Mucosa of stomach (tissue), 1 donor: ENCODE measurements around the gene TNNT3.

Experiments
- H3K27me3 ChIP-seq: one replicate; pipeline ENCODE4 v1.7.0; 2013; ENCODE audit warnings: mild to moderate bottlenecking, low read length; ENCODE audit not compliant: control insufficient read depth, insufficient read depth
- H3K36me3 ChIP-seq: one replicate; pipeline ENCODE4 v1.7.0; 2013; ENCODE audit warnings: low read length; ENCODE audit not compliant: control insufficient read depth, insufficient read depth
- H3K4me1 ChIP-seq: one replicate; pipeline ENCODE4 v1.7.0; 2013; ENCODE audit warnings: mild to moderate bottlenecking, low read length; ENCODE audit not compliant: control insufficient read depth, insufficient read depth
- H3K4me3 ChIP-seq: one replicate; pipeline ENCODE4 v1.7.0; 2013; ENCODE audit warnings: low read length
- H3K9ac ChIP-seq: one replicate; pipeline ENCODE4 v1.7.0; 2013; ENCODE audit warnings: mild to moderate bottlenecking, low read length, moderate library complexity
- H3K9me3 ChIP-seq: one replicate; pipeline ENCODE4 v1.7.0; 2013; ENCODE audit warnings: mild to moderate bottlenecking, low read length, moderate library complexity; ENCODE audit not compliant: control insufficient read depth
- donor health status: Pancreatic carcinoma.

TNNT3 gene

DNA sequence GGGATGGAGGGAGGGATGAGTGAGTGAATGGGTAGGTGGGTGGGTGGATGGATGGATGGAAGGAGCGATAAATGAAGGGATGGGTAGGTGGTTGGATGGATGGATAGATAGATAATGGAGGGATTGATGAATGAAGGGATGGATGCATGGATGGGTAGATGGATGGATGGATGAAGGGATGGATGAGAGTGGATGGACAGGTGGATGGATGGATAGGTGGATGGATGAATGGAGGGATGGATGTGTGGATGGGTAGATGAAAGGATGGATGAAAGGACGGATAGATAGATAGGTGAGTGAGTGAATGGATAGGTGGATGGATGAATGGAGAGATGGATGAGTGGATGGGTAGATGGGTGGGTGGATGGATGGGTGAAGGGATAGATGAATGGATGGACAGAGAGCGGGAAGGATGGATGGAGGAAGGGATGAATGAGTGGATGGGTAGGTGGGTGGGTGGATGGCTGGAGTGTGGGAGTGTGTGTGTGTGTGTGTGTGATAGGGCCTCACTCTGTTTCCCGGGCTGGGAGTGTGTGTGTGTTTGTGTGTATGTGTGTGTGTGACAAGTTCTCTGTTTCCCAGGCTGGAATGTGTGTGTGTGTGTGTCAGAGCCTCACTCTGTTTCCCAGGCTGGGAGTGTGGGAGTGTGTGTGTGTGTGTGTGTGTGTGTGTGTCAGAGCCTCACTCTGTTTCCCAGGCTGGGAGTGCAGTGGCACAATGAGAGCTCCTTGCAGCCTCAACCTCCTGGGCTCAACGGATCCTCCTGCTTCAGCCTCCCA lies 25.7 kb upstream of the TNNT3 start:
- no peaks in the 10 kb centered on the region for H3K36me3 ChIP-seq
- peaks cover 2% of the 10 kb centered on the region for H3K4me1 ChIP-seq
- no peak overlapping the region for H3K4me3 ChIP-seq
- no peaks in the 10 kb centered on the region for H3K9me3 ChIP-seq
- H3K27me3 ChIP-seq = no peaks in the 10 kb centered on the region
- no peak overlapping the region for H3K9ac ChIP-seq

GRCh38 chr11:1894759-1895158 lies 24.7 kb upstream of the TNNT3 start:
- Histone ChIP-seq H3K4me3 (no peak overlapping the region), H3K36me3 (no peaks in the 10 kb centered on the region), H3K9ac (no peak overlapping the region), H3K4me1 (peaks cover 4% of the 10 kb centered on the region), H3K9me3 (no peaks in the 10 kb centered on the region), H3K27me3 (no peaks in the 10 kb centered on the region)

DNA sequence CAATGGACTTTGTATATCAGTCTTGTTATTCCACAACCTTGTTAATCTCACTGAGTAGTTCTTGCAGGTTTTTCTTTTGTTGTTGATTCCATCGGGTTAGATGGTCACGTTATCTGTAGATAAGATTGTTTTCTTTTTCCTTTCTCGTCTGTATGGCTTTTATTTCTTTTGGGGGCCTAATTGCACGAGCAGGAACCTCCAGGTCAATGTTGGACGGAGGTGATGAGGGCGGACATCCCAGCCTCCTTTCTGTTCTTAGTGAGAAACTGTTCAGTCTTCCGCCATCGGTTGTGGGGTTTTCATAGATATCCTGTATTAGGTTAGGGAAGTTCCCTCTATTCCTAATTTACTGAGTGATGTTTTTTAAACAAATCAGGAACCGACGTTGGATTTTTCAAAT lies 23.0 kb upstream of the TNNT3 start:
- H3K4me1 ChIP-seq = peaks cover 4% of the 10 kb centered on the region
- H3K36me3 ChIP-seq = no peaks in the 10 kb centered on the region
- H3K9me3 ChIP-seq = no peaks in the 10 kb centered on the region
- no peak overlapping the region for H3K4me3 ChIP-seq
- H3K27me3 ChIP-seq = no peaks in the 10 kb centered on the region
- no peak overlapping the region for H3K9ac ChIP-seq

- Histone ChIP-seq H3K4me3 (no peak overlapping the region), H3K9ac (no peak overlapping the region), H3K27me3 (no peaks in the 10 kb centered on the region), H3K9me3 (no peaks in the 10 kb centered on the region), H3K36me3 (no peaks in the 10 kb centered on the region), H3K4me1 (peaks cover 4% of the 10 kb centered on the region)
Observed at GRCh38 chr11:1896923-1897322, 22.6 kb upstream of the TNNT3 start.

- H3K27me3 ChIP-seq = no peaks in the 10 kb centered on the region
- no peak overlapping the region for H3K4me3 ChIP-seq
- H3K36me3 ChIP-seq = no peaks in the 10 kb centered on the region
- peaks cover 4% of the 10 kb centered on the region for H3K4me1 ChIP-seq
- H3K9me3 ChIP-seq = no peaks in the 10 kb centered on the region
- no peak overlapping the region for H3K9ac ChIP-seq
Observed at GRCh38 chr11:1899090-1899489, 20.4 kb upstream of the TNNT3 start.

DNA sequence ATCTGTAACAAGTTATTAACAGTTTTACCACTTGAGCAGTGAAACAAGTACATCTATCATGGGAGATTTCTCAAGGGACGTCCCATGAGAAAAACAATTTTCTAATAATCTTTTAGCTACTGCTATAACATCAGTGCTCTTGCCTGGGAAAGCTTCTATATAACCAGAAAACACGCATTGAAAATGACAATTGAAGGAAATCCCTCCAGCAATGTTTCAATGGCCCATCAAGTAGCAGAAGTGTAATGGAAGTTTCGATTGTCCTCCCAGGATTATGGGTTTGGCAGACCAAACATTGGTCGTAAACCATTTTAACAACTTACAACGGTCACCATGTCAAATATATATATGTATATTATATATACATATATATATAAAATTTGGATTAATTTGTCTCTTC lies 19.8 kb upstream of the TNNT3 start:
- no peaks in the 10 kb centered on the region for H3K36me3 ChIP-seq
- no peaks in the 10 kb centered on the region for H3K9me3 ChIP-seq
- H3K9ac ChIP-seq = no peak overlapping the region
- H3K27me3 ChIP-seq = no peaks in the 10 kb centered on the region
- H3K4me1 ChIP-seq = peaks cover 4% of the 10 kb centered on the region
- H3K4me3 ChIP-seq = no peak overlapping the region

- Histone ChIP-seq H3K27me3 (no peaks in the 10 kb centered on the region), H3K4me3 (no peak overlapping the region), H3K9me3 (no peaks in the 10 kb centered on the region), H3K9ac (no peak overlapping the region), H3K4me1 (no peaks in the 10 kb centered on the region), H3K36me3 (no peaks in the 10 kb centered on the region)
Observed at GRCh38 chr11:1906181-1906580, 13.3 kb upstream of the TNNT3 start.

- Histone ChIP-seq H3K9ac (no peak overlapping the region), H3K9me3 (no peaks in the 10 kb centered on the region), H3K27me3 (no peaks in the 10 kb centered on the region), H3K36me3 (no peaks in the 10 kb centered on the region), H3K4me3 (no peak overlapping the region), H3K4me1 (no peaks in the 10 kb centered on the region)
Observed at GRCh38 chr11:1906611-1907423, 12.7 kb upstream of the TNNT3 start.

- Histone ChIP-seq H3K9ac (no peak overlapping the region), H3K4me1 (no peaks in the 10 kb centered on the region), H3K36me3 (no peaks in the 10 kb centered on the region), H3K27me3 (no peaks in the 10 kb centered on the region), H3K9me3 (no peaks in the 10 kb centered on the region), H3K4me3 (no peak overlapping the region)
Observed at GRCh38 chr11:1908618-1909017, 10.9 kb upstream of the TNNT3 start.

GRCh38 chr11:1909524-1909923 lies 10.0 kb upstream of the TNNT3 start:
- no peak overlapping the region for H3K9ac ChIP-seq
- no peaks in the 10 kb centered on the region for H3K36me3 ChIP-seq
- no peaks in the 10 kb centered on the region for H3K27me3 ChIP-seq
- H3K9me3 ChIP-seq = no peaks in the 10 kb centered on the region
- no peak overlapping the region for H3K4me3 ChIP-seq
- H3K4me1 ChIP-seq = no peaks in the 10 kb centered on the region

DNA sequence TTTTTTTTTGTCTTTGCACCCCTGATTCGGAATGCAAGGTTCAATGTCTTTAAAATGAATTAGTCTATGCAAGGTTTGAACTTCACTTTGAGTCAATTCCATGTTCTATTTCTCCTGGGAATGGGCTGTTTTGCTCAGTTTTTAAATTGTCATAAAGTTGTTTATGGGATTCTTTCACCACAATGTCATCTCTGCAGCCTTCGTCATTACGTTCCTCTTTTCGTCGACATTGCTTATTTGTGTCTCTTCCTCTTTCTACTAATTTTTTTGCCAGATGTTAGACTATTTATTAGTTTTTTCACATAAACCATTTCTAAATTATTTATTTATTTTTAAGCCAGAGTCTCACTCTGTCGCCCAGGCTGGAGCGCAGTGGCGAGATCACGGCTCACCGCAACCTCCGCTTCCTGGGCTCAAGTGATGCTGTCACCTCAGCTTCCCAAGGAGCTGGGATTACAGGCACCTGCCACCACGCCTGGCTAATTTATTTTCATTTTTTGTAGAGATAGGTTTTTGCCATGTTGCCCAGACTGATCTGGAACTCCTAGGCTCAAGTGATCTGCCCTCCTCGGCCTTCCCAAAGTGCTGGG lies 7.1 kb upstream of the TNNT3 start:
- no peak overlapping the region for H3K9ac ChIP-seq
- H3K4me1 ChIP-seq = no peaks in the 10 kb centered on the region
- H3K27me3 ChIP-seq = no peaks in the 10 kb centered on the region
- no peaks in the 10 kb centered on the region for H3K36me3 ChIP-seq
- H3K4me3 ChIP-seq = no peak overlapping the region
- no peaks in the 10 kb centered on the region for H3K9me3 ChIP-seq
